ENCODE results near the gene RNF157. TPM values are rescaled to one million over a fixed set of nuclear protein-coding genes. Genes with fewer than 3 reads are reported as not detected.

Gene RNF157
- total RNA-seq, 1 donor from 2014 or later = 18.7 TPM

DNA sequence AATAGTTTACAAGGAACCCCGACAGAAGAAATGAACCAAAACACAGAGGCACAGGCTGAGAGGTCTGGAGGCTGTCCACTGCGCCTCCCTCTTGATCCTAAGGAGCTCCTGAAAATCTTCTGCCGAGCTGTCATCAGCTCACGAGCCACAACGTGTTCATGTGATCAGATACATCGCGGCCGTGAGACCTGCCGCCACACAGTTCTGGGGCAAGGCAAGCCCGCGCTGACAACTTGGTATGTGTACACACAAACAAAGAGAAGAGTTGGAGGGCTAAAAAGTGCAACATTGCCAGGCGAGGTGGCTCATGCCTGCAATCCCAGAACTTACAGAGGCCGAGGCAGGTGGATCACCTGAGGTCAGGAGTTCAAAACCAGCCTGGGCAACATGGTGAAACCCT, 144.3 kb downstream of the RNF157 start:
- no peak for DNase-seq (ENCODE audit: low spot score)
- no peak for TF ChIP-seq CTCF (IDR thresholded peaks at IDR 0.05; ENCODE audit: unreplicated experiment)
- H3K27ac Mint-ChIP-seq (ENCODE audit: unreplicated experiment) = no peak overlapping the region
- H3K4me1 Mint-ChIP-seq (ENCODE audit: unreplicated experiment) = peaks cover 5% of the 10 kb centered on the region
- H3K4me3 Mint-ChIP-seq (ENCODE audit: unreplicated experiment) = no peak overlapping the region
- H3K36me3 Mint-ChIP-seq (ENCODE audit: low read depth, unreplicated experiment) = peaks cover 26% of the 10 kb centered on the region
- H3K9me3 Mint-ChIP-seq (ENCODE audit: unreplicated experiment) = no peaks in the 10 kb centered on the region
- no peaks in the 10 kb centered on the region for H3K27me3 Mint-ChIP-seq (ENCODE audit: unreplicated experiment)

- peaks cover 5% of the 10 kb centered on the region for H3K4me1 Mint-ChIP-seq (ENCODE audit: unreplicated experiment)
- H3K27ac Mint-ChIP-seq (ENCODE audit: unreplicated experiment) = no peak overlapping the region
- DNase-seq (ENCODE audit: low spot score) = no peak
- no peak overlapping the region for H3K4me3 Mint-ChIP-seq (ENCODE audit: unreplicated experiment)
- H3K36me3 Mint-ChIP-seq (ENCODE audit: low read depth, unreplicated experiment) = peaks cover 27% of the 10 kb centered on the region
- no peaks in the 10 kb centered on the region for H3K27me3 Mint-ChIP-seq (ENCODE audit: unreplicated experiment)
- H3K9me3 Mint-ChIP-seq (ENCODE audit: unreplicated experiment) = no peaks in the 10 kb centered on the region
- no peak for TF ChIP-seq CTCF (IDR thresholded peaks at IDR 0.05; ENCODE audit: unreplicated experiment)
Measured at GRCh38 chr17:76094046-76094445, 146.2 kb downstream of the RNF157 start.

GRCh38 chr17:76092526-76093413, 147.5 kb downstream of the RNF157 start:
- Mint-ChIP-seq H3K4me3 (ENCODE audit: unreplicated experiment) (no peak overlapping the region), H3K4me1 (ENCODE audit: unreplicated experiment) (peaks cover 5% of the 10 kb centered on the region), H3K9me3 (ENCODE audit: unreplicated experiment) (no peaks in the 10 kb centered on the region), H3K27ac (ENCODE audit: unreplicated experiment) (no peak overlapping the region), H3K36me3 (ENCODE audit: low read depth, unreplicated experiment) (peaks cover 33% of the 10 kb centered on the region), H3K27me3 (ENCODE audit: unreplicated experiment) (peaks cover 3% of the 10 kb centered on the region)
- DNase-seq (ENCODE audit: low spot score) = no peak
- no peak for TF ChIP-seq CTCF (IDR thresholded peaks at IDR 0.05; ENCODE audit: unreplicated experiment)

Small RNA genes lying within 50 kb of the gene (microRNA-seq; reads per million reads assigned to microRNA genes)
- 3.1 reads per million, percentile 39 among the genes with 10 or more reads in this experiment for gene MIR6868 (ENCODE audit: unreplicated experiment)

Other genes starting within 250 kb of the RNF157 start
- gene CDK3, start 239.6 kb downstream of the RNF157 start, total RNA-seq (ENCODE audit: unreplicated experiment) = 8.4 TPM
- not detected for gene EVPL, start 213.2 kb downstream of the RNF157 start, total RNA-seq (ENCODE audit: unreplicated experiment)
- 62.6 TPM for gene SRP68, start 168.0 kb downstream of the RNF157 start, total RNA-seq (ENCODE audit: unreplicated experiment)
- not detected for gene GALR2, start 165.7 kb downstream of the RNF157 start, total RNA-seq (ENCODE audit: unreplicated experiment)
- not detected for gene ZACN, start 161.3 kb downstream of the RNF157 start, total RNA-seq (ENCODE audit: unreplicated experiment)
- 183 TPM for gene EXOC7, start 136.7 kb downstream of the RNF157 start, total RNA-seq (ENCODE audit: unreplicated experiment)
- gene FOXJ1, start 99.2 kb downstream of the RNF157 start, total RNA-seq (ENCODE audit: unreplicated experiment) = 2.1 TPM
- gene UBALD2, start 24.9 kb upstream of the RNF157 start, total RNA-seq (ENCODE audit: unreplicated experiment) = 90.4 TPM
- gene QRICH2, start 67.8 kb upstream of the RNF157 start, total RNA-seq (ENCODE audit: unreplicated experiment) = 15.0 TPM
- gene PRPSAP1, start 113.4 kb upstream of the RNF157 start, total RNA-seq (ENCODE audit: unreplicated experiment) = 136 TPM
- gene SPHK1, start 144.1 kb upstream of the RNF157 start, total RNA-seq (ENCODE audit: unreplicated experiment) = 15.4 TPM
- gene UBE2O, start 212.7 kb upstream of the RNF157 start, total RNA-seq (ENCODE audit: unreplicated experiment) = 49.0 TPM
- gene AANAT, start 227.1 kb upstream of the RNF157 start, total RNA-seq (ENCODE audit: unreplicated experiment) = not detected

All from endothelial cell (in vitro differentiated cells).